HG03097 (cell line): Measurements from ENCODE around the gene SETBP1.

Source experiments
- ATAC-seq: cut with Tn5 transposase; IDR thresholded peaks from one replicate; pipeline ENCODE4 v1.9.1; 2021; ENCODE audit not compliant: unreplicated experiment, low FRiP score

The SETBP1 gene

GRCh38 chr18:44730803-44731529 is 50.3 kb downstream of the SETBP1 start:
- no peak for ATAC-seq

- ATAC-seq = no peak
Measured at GRCh38 chr18:44731530-44732237, 51.0 kb downstream of the SETBP1 start.

GRCh38 chr18:44732238-44732563 is 51.5 kb downstream of the SETBP1 start:
- no peak for ATAC-seq

DNA sequence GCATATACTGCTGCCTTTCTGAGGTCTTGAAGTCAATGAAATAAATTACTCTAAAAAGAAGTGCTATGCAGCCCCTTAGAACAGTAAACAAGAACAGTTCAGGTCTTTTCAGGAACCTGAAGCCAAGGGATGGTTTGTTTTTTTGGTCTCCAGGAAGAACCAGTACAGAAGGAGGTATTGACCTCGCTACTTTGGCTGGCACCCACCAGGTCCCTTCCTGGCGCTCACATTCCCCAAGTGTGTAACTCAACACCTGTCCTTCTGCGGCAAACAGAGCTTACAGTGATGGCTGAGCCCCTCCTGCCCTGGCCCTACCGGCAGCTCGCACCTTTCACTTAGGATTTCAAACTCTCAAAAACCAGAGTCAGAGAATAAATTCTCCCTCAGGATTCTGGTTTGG is 51.9 kb downstream of the SETBP1 start:
- ATAC-seq = no peak

DNA sequence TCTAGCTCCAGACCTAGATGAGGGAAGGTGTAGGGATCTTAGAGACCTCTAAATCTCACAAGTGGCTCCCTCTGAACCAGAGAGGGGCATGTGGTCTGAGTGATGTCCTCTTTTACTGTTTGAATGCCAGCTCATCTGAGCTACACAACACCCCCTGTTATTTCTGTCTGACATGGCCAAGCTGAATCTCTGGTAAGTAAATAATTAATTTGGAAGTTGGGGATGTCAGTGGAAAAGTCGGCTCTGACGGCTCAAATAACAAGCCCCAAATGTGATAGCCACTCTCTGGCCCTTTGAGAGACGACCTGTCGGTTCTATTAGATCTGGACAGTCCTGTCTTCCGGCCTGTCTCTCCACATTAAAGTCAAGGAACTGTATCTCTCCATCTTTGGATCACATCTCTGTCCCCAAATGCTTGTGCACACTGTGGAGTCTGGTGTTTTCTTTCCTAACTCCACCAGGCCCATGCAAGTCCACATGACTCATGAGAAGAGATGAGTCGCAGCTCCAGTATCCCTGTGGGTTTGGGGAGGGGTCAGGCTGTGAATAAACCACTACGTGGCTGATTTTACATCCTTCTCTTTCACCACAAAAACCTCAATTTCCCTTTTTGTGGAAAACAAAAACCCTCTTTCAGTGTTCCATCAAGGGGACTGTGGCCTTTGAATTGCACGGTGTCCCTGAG is 52.5 kb downstream of the SETBP1 start:
- ATAC-seq = no peak

DNA sequence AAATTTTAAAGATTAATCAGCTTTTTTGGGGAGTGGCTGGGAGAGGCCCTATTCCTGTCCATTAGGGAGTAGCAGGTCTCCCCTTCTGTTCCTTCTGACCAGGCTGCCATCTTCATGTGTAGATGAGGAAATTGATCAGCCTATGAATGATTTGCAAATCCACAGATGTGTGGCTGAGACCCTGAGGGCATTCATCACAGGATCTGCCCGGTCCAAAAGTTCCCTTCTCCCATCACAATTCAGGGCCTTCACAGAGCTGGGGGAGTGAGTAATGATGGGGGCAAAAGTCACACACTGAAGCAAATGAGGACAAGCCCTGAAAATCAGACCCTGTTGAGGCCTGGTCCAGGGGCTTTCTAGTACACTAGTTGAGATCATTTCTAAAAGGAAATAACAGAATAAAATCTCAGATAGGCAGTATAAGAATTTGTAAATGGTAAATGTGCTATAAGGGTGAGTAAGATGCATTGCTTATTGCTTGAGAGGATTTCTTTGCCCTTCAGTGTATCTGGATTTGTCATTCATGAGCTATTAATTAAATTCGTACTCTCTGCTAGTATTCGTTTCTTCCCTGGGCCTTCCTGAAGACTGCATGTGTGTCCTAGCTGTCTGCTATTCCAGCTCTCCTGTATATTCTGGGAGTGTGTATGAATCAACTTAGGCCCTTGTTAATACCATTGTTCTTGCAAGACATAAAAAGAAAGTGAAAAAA is 53.2 kb downstream of the SETBP1 start:
- no peak for ATAC-seq

DNA sequence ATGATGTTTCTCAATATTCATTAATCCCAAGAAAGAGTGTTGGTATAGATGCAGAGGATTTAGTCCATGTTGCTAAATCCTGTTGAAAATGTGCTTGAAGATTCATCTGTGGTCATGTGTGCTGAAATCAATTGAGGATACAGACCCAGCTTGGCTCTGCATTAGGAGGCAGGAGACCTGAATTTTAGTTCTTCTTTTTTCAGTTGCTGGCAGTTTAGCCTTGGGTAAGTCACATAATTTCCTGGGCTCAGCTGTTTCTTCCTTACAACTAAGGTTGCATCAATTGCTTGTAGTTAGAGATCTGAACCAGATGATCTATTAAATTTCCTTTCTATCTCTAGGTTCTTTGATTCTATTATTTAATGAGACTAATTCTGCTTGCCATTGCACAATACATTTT is 54.4 kb downstream of the SETBP1 start:
- no peak for ATAC-seq

DNA sequence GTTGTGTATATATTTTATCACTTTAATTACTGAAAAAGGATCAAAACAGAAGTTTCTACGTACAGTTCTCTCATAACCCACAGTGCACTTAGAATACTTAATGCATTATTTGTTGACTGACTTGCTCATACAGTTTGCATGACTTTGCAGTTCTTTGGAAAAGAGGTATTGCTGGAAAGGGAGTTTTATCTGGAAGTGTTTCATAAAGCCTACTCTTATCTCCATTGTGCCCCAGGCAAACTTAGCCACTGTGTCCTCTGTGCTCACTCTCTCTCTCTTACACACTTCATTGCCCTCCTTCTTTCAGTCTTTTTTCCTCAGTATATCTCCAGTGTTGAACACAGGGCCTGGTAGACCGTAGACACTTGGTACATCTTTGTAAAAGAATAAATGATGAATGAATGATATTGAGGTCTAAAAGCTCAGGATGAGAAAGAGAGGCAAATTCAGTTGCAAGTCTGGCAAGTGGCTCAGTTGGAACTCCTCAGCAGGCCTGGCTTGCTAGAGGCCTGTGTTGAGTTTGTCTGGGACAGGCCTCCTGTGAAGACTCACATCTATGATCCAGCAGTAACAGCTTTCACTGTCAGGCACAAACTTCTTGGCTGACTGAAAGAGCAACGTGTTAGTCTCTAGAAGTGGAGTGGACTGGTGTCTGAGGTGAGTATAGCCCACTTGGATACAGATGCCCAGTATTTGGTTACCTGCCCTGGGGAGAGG is 56.1 kb downstream of the SETBP1 start:
- ATAC-seq = no peak

DNA sequence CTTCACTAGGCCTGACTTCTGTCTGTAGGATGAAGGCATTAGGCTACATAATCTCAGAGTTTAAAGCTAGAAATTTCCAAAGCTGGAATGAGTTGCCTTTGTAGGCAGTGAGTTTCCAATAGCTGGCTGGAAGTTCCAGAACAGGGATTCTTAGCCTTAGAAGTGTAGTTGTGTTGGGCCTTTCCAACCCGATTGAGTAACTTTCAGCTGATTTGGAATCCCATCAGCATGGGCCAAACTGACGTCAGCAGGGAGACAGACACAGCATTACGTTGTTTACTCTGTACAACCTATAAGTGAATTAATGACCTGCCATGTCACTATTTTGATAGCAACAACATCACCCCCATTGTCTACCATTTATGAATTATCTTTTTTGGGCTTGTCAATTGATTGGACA is 56.9 kb downstream of the SETBP1 start:
- no peak for ATAC-seq

GRCh38 chr18:44740000-44740399 is 59.3 kb downstream of the SETBP1 start:
- ATAC-seq = no peak

- no peak for ATAC-seq
Measured at GRCh38 chr18:44741085-44741484, 60.4 kb downstream of the SETBP1 start.

DNA sequence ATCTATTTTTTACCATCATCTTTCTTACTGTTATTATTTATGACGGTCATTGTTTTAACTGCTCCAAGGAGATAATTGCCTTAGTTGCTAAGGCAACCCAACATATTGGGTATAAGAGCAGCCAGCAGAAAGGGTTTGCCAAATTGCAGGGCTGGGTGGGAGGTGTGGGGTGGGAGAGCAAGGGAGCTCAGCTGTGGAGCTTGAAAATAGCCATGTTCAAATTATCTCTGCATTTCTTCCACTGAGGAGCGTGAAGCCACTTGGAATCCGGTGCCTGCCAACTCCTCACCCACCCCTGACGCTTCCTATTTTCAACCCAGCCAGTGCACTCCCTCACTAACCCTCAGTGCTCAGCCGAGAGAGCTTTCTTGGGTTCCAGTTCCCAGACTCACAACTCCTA is 60.8 kb downstream of the SETBP1 start:
- ATAC-seq = no peak

DNA sequence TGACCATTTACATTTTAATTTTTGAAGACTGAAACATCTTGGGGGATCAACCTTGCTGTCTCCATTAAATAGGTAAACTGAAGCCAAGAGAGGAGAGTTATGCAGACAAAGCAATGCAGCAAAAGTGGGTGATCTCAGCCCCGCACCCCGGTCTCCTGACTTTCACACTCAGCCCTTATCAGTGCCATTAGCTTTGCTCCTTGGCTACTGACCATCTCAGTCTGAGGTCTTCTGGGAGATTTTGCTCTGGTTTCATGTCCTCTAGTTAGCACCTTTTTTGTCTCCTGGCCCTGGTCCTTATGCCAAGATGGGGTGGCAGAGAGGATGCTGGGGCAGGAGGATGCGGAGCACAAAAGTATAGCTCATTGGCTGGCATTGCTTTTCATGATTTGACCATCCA is 61.4 kb downstream of the SETBP1 start:
- ATAC-seq = no peak

GRCh38 chr18:44742718-44743311 is 62.1 kb downstream of the SETBP1 start:
- ATAC-seq = no peak

GRCh38 chr18:44743631-44744030 is 62.9 kb downstream of the SETBP1 start:
- no peak for ATAC-seq

DNA sequence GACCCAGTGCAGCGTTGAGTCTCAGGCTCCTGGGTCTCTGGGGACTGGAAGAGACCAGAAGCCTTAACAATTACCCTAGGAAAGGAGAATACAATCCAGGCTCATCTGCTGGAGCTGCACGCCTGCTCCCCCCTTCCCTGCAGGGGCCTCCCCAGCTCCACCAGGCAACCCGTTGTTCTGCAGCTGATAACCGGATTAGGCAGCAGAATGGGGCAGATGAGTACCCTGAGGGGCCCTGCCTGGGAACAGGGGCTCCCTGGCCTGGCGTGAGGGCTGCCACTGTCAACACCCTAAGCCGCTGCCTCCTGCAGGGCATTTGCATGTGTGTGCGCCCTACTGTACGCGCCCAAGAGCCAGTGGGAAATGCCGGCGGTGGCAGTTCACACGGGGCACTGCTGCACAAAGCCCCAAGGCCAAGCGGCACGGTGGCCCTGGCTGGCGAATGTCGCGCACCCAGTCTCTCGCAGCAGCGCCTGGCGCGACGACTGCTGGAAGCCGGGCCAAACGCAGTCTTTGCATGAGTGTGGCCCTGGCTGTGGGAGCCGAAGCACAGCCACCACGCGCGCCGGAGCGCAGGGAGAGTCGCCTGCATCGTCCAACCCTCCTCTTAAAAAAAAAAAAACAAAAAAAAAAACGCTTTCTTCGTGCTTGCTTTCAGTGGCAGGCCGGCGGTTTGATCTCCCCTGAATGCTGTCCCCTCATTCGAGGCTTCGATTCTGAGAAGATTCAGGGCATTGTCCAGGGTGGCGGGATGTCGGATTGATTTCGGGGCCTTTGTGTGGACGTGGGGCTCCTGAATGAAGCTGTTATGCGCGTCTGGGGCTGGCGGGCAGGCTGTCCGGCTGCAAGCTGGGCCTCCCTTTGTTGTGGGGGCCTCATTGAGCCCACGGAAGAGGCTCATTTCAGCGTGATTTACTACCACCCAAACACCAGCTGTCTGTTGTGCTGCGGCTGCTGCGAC is 63.8 kb downstream of the SETBP1 start:
- no peak for ATAC-seq

DNA sequence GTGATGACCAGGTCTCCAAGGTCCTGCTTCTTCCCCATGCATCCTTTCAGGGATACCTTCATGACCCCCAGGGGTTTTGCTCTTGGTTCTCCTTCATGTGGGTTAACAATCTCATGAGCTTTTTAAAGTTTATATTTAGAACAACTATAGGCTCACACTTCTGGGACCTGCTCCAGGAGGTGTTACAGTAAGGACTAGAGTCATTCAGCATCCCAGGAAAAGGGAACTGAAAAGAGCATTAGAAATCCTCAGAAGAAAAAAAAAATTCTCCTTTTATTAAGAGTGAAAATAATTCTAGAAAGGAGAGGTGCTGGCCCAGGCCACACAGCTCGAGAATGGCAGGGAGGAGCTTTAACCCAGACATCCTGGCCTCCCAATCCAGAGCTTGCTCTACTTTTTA is 66.5 kb downstream of the SETBP1 start:
- ATAC-seq = no peak

DNA sequence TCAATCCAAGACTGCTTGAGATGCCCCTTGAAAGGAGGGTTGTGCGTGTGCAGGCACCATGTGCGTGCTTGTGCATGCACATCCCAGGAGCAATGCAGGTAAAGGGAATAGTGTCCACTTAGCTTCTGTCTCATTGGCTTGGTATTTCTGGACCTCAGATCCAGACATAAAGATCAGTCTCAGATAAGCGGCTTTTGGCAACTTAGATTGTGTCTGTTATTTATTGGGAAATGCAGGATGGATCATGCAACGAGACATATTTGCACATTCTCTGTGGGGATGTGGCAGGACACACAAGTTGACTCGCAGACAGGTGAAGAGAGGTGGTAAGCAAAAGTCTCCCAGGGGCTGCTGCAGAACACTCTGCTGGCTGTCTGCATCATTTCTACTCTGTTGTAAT is 67.9 kb downstream of the SETBP1 start:
- ATAC-seq = no peak

- no peak for ATAC-seq
Measured at GRCh38 chr18:44750774-44751173, 70.1 kb downstream of the SETBP1 start.
